HuH-7.5 (cell line): ENCODE data around the gene MTHFR.
A peak's percentile ranks its signal among the peaks of the same experiment; 100 is the strongest.

Experiments
- DNase-seq: peaks from one replicate; pipeline ENCODE4 v3.0.0; 2011; ENCODE audit warnings: low spot score

MTHFR gene

DNA sequence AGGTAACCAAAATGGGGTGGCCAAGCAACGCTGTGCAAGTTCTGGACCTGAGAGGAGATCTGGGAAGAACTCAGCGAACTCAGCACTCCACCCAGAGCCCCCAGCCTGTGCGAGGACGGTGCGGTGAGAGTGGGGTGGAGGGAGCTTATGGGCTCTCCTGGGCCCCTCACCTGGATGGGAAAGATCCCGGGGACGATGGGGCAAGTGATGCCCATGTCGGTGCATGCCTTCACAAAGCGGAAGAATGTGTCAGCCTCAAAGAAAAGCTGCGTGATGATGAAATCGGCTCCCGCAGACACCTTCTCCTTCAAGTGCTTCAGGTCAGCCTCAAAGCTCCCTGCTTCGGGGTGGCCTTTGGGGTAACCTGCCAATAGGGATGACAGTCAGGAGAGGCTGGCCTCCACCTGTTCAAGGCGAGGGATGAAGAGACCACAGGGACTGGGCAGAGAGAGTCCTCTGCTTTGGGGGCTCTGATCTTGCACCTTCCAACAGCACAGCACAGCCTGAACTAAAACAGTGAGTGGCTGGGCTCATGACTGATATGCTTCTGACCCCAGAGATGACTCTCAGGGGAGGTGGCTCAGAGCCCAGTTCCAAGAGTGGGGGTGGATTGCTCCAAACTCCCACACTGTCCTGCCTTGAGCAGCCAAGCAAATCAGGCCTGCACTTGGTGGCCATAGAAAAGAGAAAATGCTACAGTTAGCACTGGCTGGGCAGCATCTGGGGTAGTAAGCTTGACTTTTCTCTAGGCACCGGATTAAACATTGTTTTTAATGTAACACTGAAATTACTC, 9.5 kb downstream of the MTHFR start:
- no peak for DNase-seq

- no peak for DNase-seq
These were observed 10.4 kb downstream of the MTHFR start for GRCh38 chr1:11795238-11795890.

DNA sequence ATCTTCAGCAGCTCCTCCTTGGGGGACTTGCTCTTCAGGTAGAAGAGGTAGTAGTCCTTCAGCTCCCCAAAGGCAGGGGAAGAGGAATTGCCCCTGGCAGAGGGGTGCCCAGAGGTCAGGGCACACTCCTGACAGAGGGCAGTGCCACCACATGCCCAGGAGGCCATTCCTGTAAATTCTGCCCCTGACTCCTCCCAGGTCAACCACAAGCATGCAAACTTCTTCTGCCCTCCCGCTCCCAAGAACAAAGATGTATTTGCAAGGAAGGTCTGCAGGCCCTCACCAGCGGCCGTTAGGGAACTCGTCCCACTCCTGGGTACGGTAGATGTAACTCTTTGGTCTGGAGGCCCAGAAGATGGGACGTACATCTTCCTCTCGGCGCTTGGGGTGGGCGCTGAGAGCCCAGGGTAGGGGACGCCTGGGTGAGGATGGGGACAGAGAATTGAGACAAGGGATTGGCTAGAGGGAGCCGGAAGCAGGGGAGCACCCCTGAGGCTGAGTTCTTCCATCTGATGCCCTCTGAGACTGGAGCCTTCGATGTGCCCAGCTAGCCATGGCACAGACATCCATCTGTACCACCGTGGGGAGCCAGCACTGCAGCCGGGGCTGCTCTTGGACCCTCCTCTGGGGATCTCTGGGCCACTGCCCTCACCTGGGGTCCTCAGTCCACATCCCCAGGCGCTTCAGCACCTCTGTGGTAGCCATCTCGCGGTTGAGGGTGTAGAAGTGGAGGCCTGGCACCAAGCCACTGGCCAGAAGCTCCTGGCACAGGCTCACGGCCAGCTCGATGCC, 11.1 kb downstream of the MTHFR start:
- no peak for DNase-seq

DNA sequence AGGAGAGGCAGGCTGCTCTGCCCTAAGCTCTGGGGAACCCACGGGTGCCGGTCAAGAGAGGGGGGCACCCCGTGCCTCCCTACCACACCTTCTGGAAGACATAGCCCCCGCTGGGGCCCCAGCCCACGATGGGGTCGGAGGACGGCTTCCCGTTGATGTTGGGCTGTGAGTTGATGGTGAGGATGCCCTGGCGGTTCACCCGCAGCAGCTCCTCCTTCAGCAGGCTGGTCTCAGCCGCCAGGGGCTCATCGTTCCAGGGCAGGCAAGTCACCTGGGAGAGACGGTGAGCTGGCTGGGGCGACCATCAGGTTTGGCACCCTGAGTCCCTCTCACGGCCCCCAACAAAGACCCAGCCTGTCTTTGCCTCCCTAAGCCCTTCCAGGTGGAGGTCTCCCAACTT, 11.9 kb downstream of the MTHFR start:
- no peak for DNase-seq

GRCh38 chr1:11792106-11792505, 13.7 kb downstream of the MTHFR start:
- DNase-seq, result no peak

- no peak for DNase-seq
These were observed 14.7 kb downstream of the MTHFR start for GRCh38 chr1:11790880-11791715.

DNA sequence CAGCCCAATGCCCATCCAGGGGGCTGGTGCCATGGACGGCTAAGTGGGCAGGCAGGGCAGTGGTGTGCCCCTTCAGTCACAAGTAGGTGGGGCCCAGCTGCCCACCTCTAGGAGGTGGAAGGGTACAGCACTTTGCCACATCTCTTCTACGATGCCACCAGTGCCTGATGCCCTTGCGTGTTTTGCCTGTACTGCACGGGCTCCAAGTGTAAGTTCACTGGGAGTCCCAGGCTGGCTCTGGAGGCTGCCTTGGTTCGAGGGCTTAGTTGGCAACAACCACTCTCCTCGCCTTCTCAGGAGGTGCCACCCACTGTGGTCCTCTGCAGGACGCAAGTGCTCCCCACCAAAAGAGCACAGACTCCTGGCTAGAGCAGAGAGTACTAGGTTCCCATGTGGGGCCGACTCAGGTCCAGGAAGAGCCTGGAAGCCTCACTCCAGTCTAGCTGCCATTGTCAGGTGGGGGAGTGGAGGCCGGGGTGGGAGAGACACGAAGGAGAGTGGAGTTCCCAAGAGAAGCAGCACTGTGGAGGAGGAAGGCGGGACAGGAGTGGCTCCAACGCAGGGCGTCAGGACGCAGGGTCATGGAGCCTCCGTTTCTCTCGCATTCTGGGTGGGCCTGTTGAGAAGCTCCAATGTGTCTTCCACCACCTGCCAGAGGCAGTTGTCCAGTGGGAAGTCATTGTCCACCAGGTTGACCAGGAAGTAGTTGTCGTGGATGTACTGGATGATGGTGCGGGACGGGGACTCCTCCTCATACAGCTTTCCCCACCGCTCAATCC, 15.5 kb downstream of the MTHFR start:
- DNase-seq, result no peak

DNA sequence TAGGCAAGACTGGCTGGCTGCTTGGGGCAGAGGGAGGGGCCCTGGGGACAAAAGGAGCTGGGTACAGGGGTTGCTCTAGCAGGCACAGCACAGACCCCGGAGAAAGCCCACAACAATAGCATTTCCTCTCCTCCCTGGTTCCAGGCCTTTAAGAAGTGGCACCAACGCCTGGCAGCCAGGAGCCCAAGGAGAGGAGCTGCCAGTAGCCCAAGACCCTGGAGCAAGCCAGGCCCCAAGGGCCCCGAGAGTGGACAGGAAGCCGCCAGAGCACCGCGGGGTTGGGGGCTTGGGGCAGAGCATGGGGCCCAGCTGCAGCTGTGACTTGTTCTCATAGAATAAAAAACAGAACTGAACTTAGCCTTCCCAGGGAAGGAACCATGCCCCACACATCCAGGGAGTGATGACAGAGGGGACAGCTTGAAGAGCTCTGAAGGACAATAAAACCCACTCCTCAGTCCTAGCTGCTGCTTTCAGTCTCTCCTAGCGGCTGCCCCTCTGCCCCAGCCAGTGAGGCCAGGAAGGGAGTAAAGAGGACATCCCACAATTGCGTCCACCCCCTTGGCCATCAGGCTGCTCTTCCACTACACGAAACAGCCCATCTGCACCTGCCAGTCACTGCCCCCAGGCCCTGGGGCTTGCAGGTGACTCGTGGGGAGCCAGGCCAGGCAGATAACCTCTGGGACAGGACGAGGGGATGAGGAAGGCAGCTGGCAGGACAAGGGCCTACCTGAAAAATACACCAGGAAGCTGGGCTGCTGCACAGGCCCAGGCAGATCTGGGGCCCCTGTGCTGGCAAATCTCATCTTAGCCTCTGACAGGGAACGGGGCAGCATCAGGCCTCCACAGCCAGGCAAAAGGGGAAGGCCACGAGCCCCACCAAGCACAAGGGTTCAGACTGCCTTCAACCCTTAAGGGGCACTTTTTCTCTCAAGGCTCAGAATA, 16.4 kb downstream of the MTHFR start:
- DNase-seq, result no peak

GRCh38 chr1:11788549-11789053, 17.2 kb downstream of the MTHFR start:
- DNase-seq, result no peak

DNA sequence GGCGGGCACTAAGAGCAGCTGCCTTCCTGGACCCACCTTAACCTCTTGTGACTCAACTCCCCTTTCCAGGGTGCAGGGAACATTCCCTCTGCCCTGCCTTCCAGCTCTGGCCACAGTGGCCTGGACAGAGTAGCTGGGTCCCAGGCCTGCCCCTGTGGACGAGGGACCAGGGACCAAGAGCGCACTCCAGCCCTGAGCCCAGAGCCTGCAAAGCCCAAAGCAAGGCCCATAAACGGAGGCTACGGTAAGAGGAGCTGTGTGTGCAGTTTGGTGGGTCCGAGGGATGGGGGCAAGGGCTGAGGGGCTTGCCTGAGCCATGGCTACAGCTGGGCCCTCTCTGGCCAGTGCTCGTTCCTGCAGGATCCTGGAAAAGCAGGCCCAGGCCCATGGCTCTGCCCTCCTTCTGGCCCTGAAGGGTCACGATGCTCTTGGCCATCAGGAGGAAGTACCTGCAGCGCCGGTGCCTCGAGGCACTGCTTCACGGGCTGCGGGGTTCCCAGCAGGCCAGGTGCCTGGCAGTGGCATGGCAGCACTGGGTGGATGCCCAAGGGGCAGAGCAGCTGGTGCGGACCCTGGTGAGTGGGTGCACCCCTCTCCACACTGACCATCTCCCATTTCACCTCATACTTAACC, 17.8 kb downstream of the MTHFR start:
- no peak for DNase-seq

DNA sequence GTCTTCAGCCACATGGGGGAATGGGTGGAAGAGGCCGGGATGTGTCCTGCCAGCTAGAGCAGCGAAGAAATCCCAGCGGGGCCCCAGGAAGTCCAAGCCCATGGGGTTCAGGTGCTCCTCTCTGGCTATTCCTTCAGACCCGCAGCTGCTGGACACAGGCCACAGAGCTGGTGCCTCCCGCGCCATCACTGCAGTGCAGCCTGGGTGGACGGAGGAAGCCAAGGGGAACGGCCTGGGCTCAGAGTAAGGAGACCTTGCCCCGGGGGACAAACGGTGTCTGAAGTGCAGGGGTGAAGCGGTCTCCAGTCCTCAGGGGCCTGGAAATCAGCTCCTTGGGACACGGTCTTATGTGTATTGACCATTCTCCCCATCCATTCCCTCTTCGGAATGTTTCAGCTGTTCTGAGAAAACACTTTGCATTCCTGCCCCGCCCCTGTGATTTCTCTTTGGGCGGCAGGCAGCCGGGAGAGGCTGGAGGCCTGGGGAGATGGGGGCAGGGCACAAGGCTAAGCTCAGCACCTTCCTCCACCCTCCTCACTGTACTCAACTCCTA, 18.4 kb downstream of the MTHFR start:
- DNase-seq, result no peak

- no peak for DNase-seq
These were observed 19.6 kb downstream of the MTHFR start for GRCh38 chr1:11786168-11786567.

GRCh38 chr1:11784993-11785769, 20.6 kb downstream of the MTHFR start:
- DNase-seq, result peak; percentile 85

GRCh38 chr1:11784256-11784992, 21.3 kb downstream of the MTHFR start:
- no peak for DNase-seq

GRCh38 chr1:11783556-11783955, 22.2 kb downstream of the MTHFR start:
- DNase-seq, result no peak

DNA sequence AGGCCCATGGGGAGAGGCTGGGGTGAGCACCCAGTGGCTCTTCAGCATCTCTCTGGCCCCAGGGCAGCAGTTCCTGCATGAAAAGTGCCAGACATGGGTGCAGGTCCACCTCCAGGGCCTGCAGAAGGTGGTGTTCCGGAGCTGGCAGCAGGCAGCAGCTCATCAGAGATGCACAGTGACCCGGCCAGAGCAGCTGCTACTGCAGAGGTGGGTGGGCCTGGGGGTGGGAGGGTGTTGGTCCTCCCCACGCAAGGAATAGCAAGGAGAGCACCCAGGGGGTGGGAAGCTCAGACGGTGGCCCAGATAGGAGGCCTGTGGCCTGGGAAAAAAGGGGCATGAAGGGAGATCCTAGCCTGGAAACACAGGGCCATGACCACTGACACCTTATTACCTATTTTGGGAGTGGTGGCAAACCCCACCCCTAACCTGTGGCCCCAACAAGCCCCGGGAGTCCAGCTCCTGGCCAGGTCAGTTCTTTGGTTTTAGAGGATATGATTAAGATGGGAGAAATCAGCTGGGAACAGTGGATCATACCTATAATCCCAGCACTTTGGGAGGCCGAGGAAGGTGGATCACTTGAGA, 23.5 kb downstream of the MTHFR start:
- no peak for DNase-seq

DNA sequence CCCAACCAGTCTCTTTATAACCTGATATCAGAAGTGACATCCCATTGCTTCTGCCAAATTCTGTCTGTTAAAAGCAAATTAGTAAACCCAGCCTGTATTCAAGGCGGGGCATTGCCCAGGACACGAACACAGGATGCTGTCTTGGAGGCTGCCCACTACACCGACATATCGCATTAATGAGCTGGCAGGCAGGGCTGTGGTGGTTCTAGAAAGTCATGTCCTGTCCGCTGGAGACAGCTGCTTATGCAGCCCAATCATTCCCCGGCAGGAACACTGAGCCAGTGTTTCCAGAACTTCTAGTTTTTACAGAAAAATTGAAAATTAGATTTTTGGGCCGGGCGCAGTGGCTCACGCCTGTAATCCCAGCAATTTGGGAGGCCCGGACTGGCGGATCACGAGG, 24.5 kb downstream of the MTHFR start:
- DNase-seq, result no peak
